ENCODE results near the gene ATG16L1. TPM values are rescaled to one million over a fixed set of nuclear protein-coding genes. Genes with fewer than 3 reads are reported as not detected.

Gene ATG16L1
- total RNA-seq, 5 donors from 2014 or later (not counting 1 experiment from before 2014, with no cell fraction given) = 73.9 to 117 (median 83.4) TPM

GRCh38 chr2:233338046-233338445, 86.6 kb downstream of the ATG16L1 start:
- Mint-ChIP-seq H3K9me3 (no peaks in the 10 kb centered on the region), H3K4me3 (no peak overlapping the region), H3K36me3 (peaks cover 3% of the 10 kb centered on the region), H3K27me3 (no peaks in the 10 kb centered on the region), H3K4me1 (peaks cover 25 to 44% (median 28%) of the 10 kb centered on the region in 3 donors), H3K27ac (no peak overlapping the region)
- ATAC-seq (replicated peaks in 1 of 4) (no peak), DNase-seq (no peak)
- ChIA-PET CTCF (no interaction called here), POLR2A (interaction anchor here in 1 of 2 donors (0.6 kb wide), 1 partner anchor 63 kb away, joined by 3 read pairs; no protein-coding TSS in a partner anchor)
- H3K4me3 ChIP-seq (ENCODE audit: control insufficient read depth in 1 of 2, extremely low read depth in 1 of 2, low read length in 1 of 2) = no peak overlapping the region
- WGBS (ENCODE audit: insufficient coverage) = 85% methylated on average over 4 of the region's 5 CpGs
- H3K36me3 ChIP-seq (ENCODE audit: control insufficient read depth in 2 of 2, extremely low read depth in 1 of 2, insufficient read depth in 1 of 2, low read length in 1 of 2) = no peaks in the 10 kb centered on the region
- no peaks in the 10 kb centered on the region for H3K9me3 ChIP-seq
- H3K27me3 ChIP-seq (replicated peaks in 1 of 2; ENCODE audit: control insufficient read depth in 2 of 2, extremely low read depth in 1 of 2, insufficient read depth in 2 of 2, low read length in 1 of 2) = no peaks in the 10 kb centered on the region
- no peak overlapping the region for H3K27ac ChIP-seq (ENCODE audit: low read length)
- H3K4me1 ChIP-seq (ENCODE audit: control insufficient read depth in 1 of 2, extremely low read depth in 1 of 2, insufficient read depth in 2 of 2, low read length in 2 of 2) = peaks cover 14 to 22% of the 10 kb centered on the region in 2 experiments

GRCh38 chr2:233338812-233339368, 87.4 kb downstream of the ATG16L1 start:
- Mint-ChIP-seq H3K36me3 (peaks cover 3% of the 10 kb centered on the region), H3K4me3 (no peak overlapping the region), H3K4me1 (peaks cover 18 to 37% (median 20%) of the 10 kb centered on the region in 3 donors), H3K27me3 (no peaks in the 10 kb centered on the region), H3K27ac (peak overlapping the region in 1 of 2 donors; percentile 20), H3K9me3 (no peaks in the 10 kb centered on the region)
- H3K27me3 ChIP-seq (replicated peaks in 1 of 2; ENCODE audit: control insufficient read depth in 2 of 2, extremely low read depth in 1 of 2, insufficient read depth in 2 of 2, low read length in 1 of 2) = no peaks in the 10 kb centered on the region
- DNase-seq = no peak
- POLR2A ChIA-PET = no interaction called here
- no peak overlapping the region for H3K27ac ChIP-seq (ENCODE audit: low read length)
- WGBS (ENCODE audit: insufficient coverage) = no CpG with 5 or more reads among the region's 3 CpGs
- peaks cover 6 to 14% of the 10 kb centered on the region in 2 experiments for H3K4me1 ChIP-seq (ENCODE audit: control insufficient read depth in 1 of 2, extremely low read depth in 1 of 2, insufficient read depth in 2 of 2, low read length in 2 of 2)
- no peak overlapping the region for H3K4me3 ChIP-seq (ENCODE audit: control insufficient read depth in 1 of 2, extremely low read depth in 1 of 2, low read length in 1 of 2)
- no peaks in the 10 kb centered on the region for H3K9me3 ChIP-seq
- no peaks in the 10 kb centered on the region for H3K36me3 ChIP-seq (ENCODE audit: control insufficient read depth in 2 of 2, extremely low read depth in 1 of 2, insufficient read depth in 1 of 2, low read length in 1 of 2)
- ATAC-seq (replicated peaks in 1 of 4) = no peak
- CTCF ChIA-PET = no interaction called here

GRCh38 chr2:233339427-233339826, 88.0 kb downstream of the ATG16L1 start:
- WGBS (ENCODE audit: insufficient coverage) = no CpG with 5 or more reads among the region's 3 CpGs
- CTCF ChIA-PET = no interaction called here
- Mint-ChIP-seq H3K9me3 (no peaks in the 10 kb centered on the region), H3K27ac (no peak overlapping the region), H3K4me1 (peaks cover 13 to 32% (median 15%) of the 10 kb centered on the region in 3 donors), H3K27me3 (no peaks in the 10 kb centered on the region), H3K36me3 (peaks cover 3% of the 10 kb centered on the region), H3K4me3 (no peak overlapping the region)
- H3K36me3 ChIP-seq (ENCODE audit: control insufficient read depth in 2 of 2, extremely low read depth in 1 of 2, insufficient read depth in 1 of 2, low read length in 1 of 2) = no peaks in the 10 kb centered on the region
- H3K27me3 ChIP-seq (replicated peaks in 1 of 2; ENCODE audit: control insufficient read depth in 2 of 2, extremely low read depth in 1 of 2, insufficient read depth in 2 of 2, low read length in 1 of 2) = no peaks in the 10 kb centered on the region
- no peak for ATAC-seq (replicated peaks in 1 of 4)
- peaks cover 4 to 9% of the 10 kb centered on the region in 2 experiments for H3K4me1 ChIP-seq (ENCODE audit: control insufficient read depth in 1 of 2, extremely low read depth in 1 of 2, insufficient read depth in 2 of 2, low read length in 2 of 2)
- POLR2A ChIA-PET = no interaction called here
- DNase-seq = no peak
- H3K27ac ChIP-seq (ENCODE audit: low read length) = no peak overlapping the region
- H3K9me3 ChIP-seq = no peaks in the 10 kb centered on the region
- H3K4me3 ChIP-seq (ENCODE audit: control insufficient read depth in 1 of 2, extremely low read depth in 1 of 2, low read length in 1 of 2) = no peak overlapping the region

GRCh38 chr2:233341296-233341695, 89.8 kb downstream of the ATG16L1 start:
- 83% methylated on average over 1 of the region's 3 CpGs for WGBS (ENCODE audit: insufficient coverage)
- no peak overlapping the region for H3K4me3 Mint-ChIP-seq
- H3K4me3 ChIP-seq (ENCODE audit: control insufficient read depth in 1 of 2, extremely low read depth in 1 of 2, low read length in 1 of 2) = no peak overlapping the region
- no peaks in the 10 kb centered on the region for H3K27me3 ChIP-seq (replicated peaks in 1 of 2; ENCODE audit: control insufficient read depth in 2 of 2, extremely low read depth in 1 of 2, insufficient read depth in 2 of 2, low read length in 1 of 2)
- H3K9me3 Mint-ChIP-seq = no peaks in the 10 kb centered on the region
- no peak for DNase-seq
- H3K4me1 Mint-ChIP-seq = peaks cover 5 to 16% (median 9%) of the 10 kb centered on the region in 3 donors
- ATAC-seq (replicated peaks in 1 of 4) = no peak
- no peak overlapping the region for H3K27ac ChIP-seq (ENCODE audit: low read length)
- H3K4me1 ChIP-seq (ENCODE audit: control insufficient read depth in 1 of 2, extremely low read depth in 1 of 2, insufficient read depth in 2 of 2, low read length in 2 of 2) = peaks cover 0 to 4% of the 10 kb centered on the region in 2 experiments
- CTCF ChIA-PET = no interaction called here
- POLR2A ChIA-PET = no interaction called here
- no peak overlapping the region for H3K27ac Mint-ChIP-seq
- peaks cover 3% of the 10 kb centered on the region for H3K36me3 Mint-ChIP-seq
- H3K9me3 ChIP-seq = no peaks in the 10 kb centered on the region
- H3K27me3 Mint-ChIP-seq = no peaks in the 10 kb centered on the region
- H3K36me3 ChIP-seq (ENCODE audit: control insufficient read depth in 2 of 2, extremely low read depth in 1 of 2, insufficient read depth in 1 of 2, low read length in 1 of 2) = no peaks in the 10 kb centered on the region

GRCh38 chr2:233342301-233342700, 90.8 kb downstream of the ATG16L1 start:
- DNase-seq (no peak), ATAC-seq (replicated peaks in 1 of 4) (no peak)
- Histone ChIP-seq H3K9me3 (no peaks in the 10 kb centered on the region), H3K36me3 (ENCODE audit: control insufficient read depth in 2 of 2, extremely low read depth in 1 of 2, insufficient read depth in 1 of 2, low read length in 1 of 2) (no peaks in the 10 kb centered on the region), H3K4me3 (ENCODE audit: control insufficient read depth in 1 of 2, extremely low read depth in 1 of 2, low read length in 1 of 2) (no peak overlapping the region), H3K4me1 (ENCODE audit: control insufficient read depth in 1 of 2, extremely low read depth in 1 of 2, insufficient read depth in 2 of 2, low read length in 2 of 2) (peaks cover 0 to 4% of the 10 kb centered on the region in 2 experiments), H3K27me3 (replicated peaks in 1 of 2; ENCODE audit: control insufficient read depth in 2 of 2, extremely low read depth in 1 of 2, insufficient read depth in 2 of 2, low read length in 1 of 2) (no peaks in the 10 kb centered on the region), H3K27ac (ENCODE audit: low read length) (no peak overlapping the region)
- POLR2A ChIA-PET = interaction anchor here (0.6 to 0.7 kb wide), 3 partner anchors 19 to 950 kb away, joined by 3 to 5 read pairs (median 4); no protein-coding TSS in a partner anchor
- peaks cover 4 to 16% (median 9%) of the 10 kb centered on the region in 3 donors for H3K4me1 Mint-ChIP-seq
- CTCF ChIA-PET = interaction anchor here (0.6 to 0.7 kb wide), 3 partner anchors 11 to 283 kb away, joined by 3 read pairs; no protein-coding TSS in a partner anchor
- 96% methylated on average over 4 of the region's 5 CpGs for WGBS (ENCODE audit: insufficient coverage)
- no peak overlapping the region for H3K27ac Mint-ChIP-seq
- no peaks in the 10 kb centered on the region for H3K9me3 Mint-ChIP-seq
- H3K27me3 Mint-ChIP-seq = no peaks in the 10 kb centered on the region
- H3K4me3 Mint-ChIP-seq = no peak overlapping the region
- peaks cover 3% of the 10 kb centered on the region for H3K36me3 Mint-ChIP-seq

GRCh38 chr2:233343171-233343705, 91.8 kb downstream of the ATG16L1 start:
- no peak overlapping the region for H3K4me3 Mint-ChIP-seq
- DNase-seq (no peak), ATAC-seq (replicated peaks in 1 of 4) (no peak)
- no peaks in the 10 kb centered on the region for H3K9me3 ChIP-seq
- H3K27ac Mint-ChIP-seq = no peak overlapping the region
- no peaks in the 10 kb centered on the region for H3K9me3 Mint-ChIP-seq
- POLR2A ChIA-PET = interaction anchor here in 1 of 2 donors (0.7 kb wide), 2 partner anchors 30 to 42 kb away, joined by 5 read pairs; no protein-coding TSS in a partner anchor
- no peaks in the 10 kb centered on the region for H3K27me3 ChIP-seq (replicated peaks in 1 of 2; ENCODE audit: control insufficient read depth in 2 of 2, extremely low read depth in 1 of 2, insufficient read depth in 2 of 2, low read length in 1 of 2)
- WGBS (ENCODE audit: insufficient coverage) = 95% methylated on average over 11 of the region's 15 CpGs
- H3K4me1 Mint-ChIP-seq = peaks cover 4 to 12% (median 9%) of the 10 kb centered on the region in 3 donors
- H3K36me3 Mint-ChIP-seq = no peaks in the 10 kb centered on the region
- H3K27ac ChIP-seq (ENCODE audit: low read length) = no peak overlapping the region
- no peak overlapping the region for H3K4me3 ChIP-seq (ENCODE audit: control insufficient read depth in 1 of 2, extremely low read depth in 1 of 2, low read length in 1 of 2)
- H3K4me1 ChIP-seq (ENCODE audit: control insufficient read depth in 1 of 2, extremely low read depth in 1 of 2, insufficient read depth in 2 of 2, low read length in 2 of 2) = peaks cover 0 to 4% of the 10 kb centered on the region in 2 experiments
- CTCF ChIA-PET = interaction anchor here in 1 of 2 donors (0.7 kb wide), 1 partner anchor 14 kb away, joined by 3 read pairs; no protein-coding TSS in a partner anchor
- H3K36me3 ChIP-seq (ENCODE audit: control insufficient read depth in 2 of 2, extremely low read depth in 1 of 2, insufficient read depth in 1 of 2, low read length in 1 of 2) = no peaks in the 10 kb centered on the region
- H3K27me3 Mint-ChIP-seq = no peaks in the 10 kb centered on the region
